Activated T-cell treated with anti-CD3 and anti-CD28 coated beads, Interleukin-2, amount 50 U/mL, for 4 hours (primary cell): Measurements from ENCODE around the gene PDCD1. TPM values are rescaled to one million over a fixed set of nuclear protein-coding genes. Genes with fewer than 3 reads are reported as not detected.
A peak's percentile ranks its signal among the peaks of the same experiment; 100 is the strongest.

Experiments
- ATAC-seq, 2 donors: fragments of 200-7000 bp; cut with Tn5 transposase; one replicate each; pipeline ENCODE4 v1.10.0; 2021
- DNase-seq: peaks from one replicate; pipeline ENCODE4 v3.0.0-alpha.2; 2020
- H3K27me3 Mint-ChIP-seq: one replicate; pipeline ENCODE4 v1.8.0; 2021; ENCODE audit warnings: low read depth, mixed read lengths
- H3K36me3 Mint-ChIP-seq: one replicate; pipeline ENCODE4 v1.8.0; 2022; ENCODE audit warnings: mixed read lengths; ENCODE audit not compliant: insufficient read depth
- H3K4me1 Mint-ChIP-seq: one replicate; pipeline ENCODE4 v1.8.0; 2021; ENCODE audit warnings: low read depth, mixed read lengths
- H3K4me3 Mint-ChIP-seq: one replicate; pipeline ENCODE4 v1.8.0; 2021; ENCODE audit warnings: mild to moderate bottlenecking, moderate library complexity, mixed read lengths
- H3K9me3 Mint-ChIP-seq: one replicate; pipeline ENCODE4 v1.8.0; 2021; ENCODE audit warnings: mixed read lengths
- total RNA-seq, 3 donors: library from RNA; stranded (reverse); gene quantifications; one replicate each; pipeline ENCODE4 v1.2.1, GENCODE V29; 2021

The PDCD1 gene
- total RNA-seq, 3 donors from 2014 or later = 60.5 to 102 (median 77.3) TPM

DNA sequence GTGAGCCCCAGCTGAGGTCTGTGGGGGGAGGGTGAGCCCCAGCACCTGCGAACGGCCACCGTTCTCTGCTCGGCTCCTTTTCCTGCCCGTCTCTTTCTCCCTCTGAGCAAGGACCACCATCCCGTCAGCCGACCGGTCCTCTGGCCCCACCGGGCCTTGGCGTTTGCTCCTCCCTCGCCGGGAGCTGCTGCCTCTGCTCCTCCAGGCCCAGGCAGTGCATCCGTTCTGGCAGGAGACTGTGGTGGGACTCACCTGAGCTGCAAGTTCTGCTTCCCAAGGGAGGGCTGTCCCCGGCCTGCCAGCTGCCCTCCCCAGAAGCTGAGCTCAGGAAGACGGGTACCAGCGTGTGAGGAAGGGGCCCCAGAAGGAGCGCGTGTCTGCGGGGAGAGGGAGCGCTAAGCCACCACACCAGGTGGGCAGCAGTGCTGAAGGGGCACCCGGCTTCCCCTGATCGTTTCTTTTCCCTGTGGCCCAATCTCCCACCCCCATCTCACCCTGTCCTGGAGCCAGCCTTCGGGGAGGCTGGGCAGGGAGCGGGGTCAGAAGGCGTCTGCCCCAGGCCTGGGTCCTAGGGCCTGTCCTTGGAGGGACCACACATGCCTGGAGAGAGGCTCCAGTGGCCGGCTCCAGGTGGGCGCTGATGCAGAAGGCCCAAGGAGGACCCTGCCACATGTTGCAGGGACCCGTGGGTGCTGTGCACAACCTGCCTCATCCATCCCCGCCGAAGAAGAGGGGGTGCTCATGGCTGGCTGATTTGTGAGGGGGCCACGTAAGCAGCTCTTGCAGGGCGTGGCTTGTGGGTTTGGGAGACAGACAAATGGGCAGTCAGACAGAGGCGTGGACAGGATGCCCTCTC is 8.3 kb upstream of the PDCD1 start:
- Mint-ChIP-seq H3K36me3 (no peaks in the 10 kb centered on the region), H3K27me3 (peaks cover 14% of the 10 kb centered on the region), H3K4me1 (peaks cover 71% of the 10 kb centered on the region), H3K4me3 (no peak overlapping the region), H3K9me3 (no peaks in the 10 kb centered on the region)
- DNase-seq = no peak
- no peak for ATAC-seq

DNA sequence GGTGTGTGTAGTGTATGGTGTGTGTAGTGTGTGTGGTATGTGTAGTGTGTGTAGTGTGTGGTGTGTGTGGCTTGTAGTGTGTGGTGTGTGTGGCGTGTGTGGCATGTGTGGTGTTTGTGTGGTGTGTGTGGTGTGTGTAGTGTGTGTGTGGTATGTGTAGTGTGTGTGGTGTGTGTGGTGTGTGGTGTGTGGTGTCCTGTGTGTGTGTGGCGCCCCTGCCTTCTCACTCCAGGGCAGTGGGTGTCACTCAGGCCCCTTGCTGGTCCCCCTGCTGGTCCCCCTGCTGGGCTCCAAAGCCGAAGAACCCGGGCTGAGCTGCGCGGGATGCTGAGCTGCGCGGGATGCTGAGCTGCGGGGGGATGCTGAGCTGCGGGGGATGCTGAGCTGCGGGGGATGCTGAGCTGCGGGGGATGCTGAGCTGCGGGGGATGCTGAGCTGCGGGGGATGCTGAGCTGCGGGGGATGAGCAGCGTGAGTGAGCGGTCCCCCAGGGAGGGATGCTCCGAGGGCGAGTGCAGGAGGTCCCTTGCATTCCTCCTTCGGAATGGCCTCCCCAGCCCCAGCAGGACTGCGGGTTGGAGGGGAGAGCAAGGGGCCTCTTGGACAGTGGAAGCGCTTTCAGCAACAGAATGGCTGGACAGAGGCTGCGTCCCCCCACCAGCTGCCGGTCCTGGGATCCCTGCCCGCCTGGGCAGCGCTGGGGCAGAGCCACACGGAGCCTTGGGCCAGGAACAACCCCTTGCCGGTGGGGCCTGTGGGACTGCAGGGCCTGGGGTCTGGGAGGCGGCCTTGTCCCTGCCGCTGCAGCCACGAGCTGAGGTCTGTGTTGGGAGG is 7.5 kb upstream of the PDCD1 start:
- H3K36me3 Mint-ChIP-seq = no peaks in the 10 kb centered on the region
- DNase-seq (no peak), ATAC-seq (no peak)
- peaks cover 77% of the 10 kb centered on the region for H3K4me1 Mint-ChIP-seq
- H3K27me3 Mint-ChIP-seq = peaks cover 14% of the 10 kb centered on the region
- no peak overlapping the region for H3K4me3 Mint-ChIP-seq
- H3K9me3 Mint-ChIP-seq = no peaks in the 10 kb centered on the region

DNA sequence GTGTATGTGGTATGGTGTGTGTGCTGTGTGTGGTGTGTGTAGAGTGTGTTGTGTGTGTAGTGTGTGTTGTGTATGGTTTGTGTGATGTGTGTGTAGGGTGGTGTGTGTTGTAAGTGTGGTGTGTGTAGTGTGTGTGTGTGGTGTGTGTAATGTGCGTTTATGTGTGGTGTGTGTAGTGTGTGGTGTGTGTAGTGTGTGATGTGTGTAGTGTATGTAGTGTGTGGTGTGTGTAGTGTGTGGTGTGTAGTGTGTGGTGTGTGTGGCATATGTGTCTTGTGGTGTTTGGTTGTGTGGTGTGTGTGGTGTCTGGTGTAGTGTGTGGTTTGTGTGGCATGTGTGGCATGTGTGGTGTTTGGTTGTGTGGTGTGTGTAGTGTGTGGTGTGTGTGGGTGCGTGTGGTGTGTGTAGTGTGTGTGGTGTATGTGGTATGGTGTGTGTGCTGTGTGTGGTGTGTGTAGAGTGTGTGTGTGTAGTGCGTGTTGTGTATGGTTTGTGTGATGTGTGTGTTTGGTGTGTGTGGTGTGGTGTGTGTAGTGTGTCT is 6.8 kb upstream of the PDCD1 start:
- H3K4me1 Mint-ChIP-seq = peaks cover 77% of the 10 kb centered on the region
- no peak overlapping the region for H3K4me3 Mint-ChIP-seq
- no peaks in the 10 kb centered on the region for H3K9me3 Mint-ChIP-seq

DNA sequence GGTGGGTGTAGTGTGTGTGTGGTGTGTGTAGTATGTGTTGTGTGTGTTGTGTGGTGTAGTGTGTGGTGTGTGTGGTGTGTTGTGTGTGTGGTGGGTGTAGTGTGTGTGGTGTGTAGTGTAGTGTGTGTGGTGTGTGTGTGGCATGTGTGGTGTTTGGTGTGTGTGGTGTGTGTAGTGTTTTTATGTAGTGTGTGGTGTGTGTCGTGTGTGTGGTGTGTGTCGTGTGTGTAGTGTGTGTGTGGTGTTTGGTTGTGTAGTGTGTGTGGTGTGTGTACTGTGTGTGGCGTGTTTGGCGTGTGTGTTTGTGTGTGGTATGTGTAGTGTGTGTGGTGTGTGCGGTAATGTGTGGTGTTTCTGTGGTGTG is 6.1 kb upstream of the PDCD1 start:
- Mint-ChIP-seq H3K4me1 (peaks cover 81% of the 10 kb centered on the region), H3K4me3 (no peak overlapping the region), H3K36me3 (no peaks in the 10 kb centered on the region), H3K9me3 (no peaks in the 10 kb centered on the region), H3K27me3 (peaks cover 14% of the 10 kb centered on the region)
- ATAC-seq (no peak), DNase-seq (no peak)

More for the DNA sequence above, 6.8 kb upstream of the PDCD1 start:
- ATAC-seq (no peak), DNase-seq (no peak)
- H3K27me3 Mint-ChIP-seq = peaks cover 14% of the 10 kb centered on the region
- H3K36me3 Mint-ChIP-seq = no peaks in the 10 kb centered on the region

DNA sequence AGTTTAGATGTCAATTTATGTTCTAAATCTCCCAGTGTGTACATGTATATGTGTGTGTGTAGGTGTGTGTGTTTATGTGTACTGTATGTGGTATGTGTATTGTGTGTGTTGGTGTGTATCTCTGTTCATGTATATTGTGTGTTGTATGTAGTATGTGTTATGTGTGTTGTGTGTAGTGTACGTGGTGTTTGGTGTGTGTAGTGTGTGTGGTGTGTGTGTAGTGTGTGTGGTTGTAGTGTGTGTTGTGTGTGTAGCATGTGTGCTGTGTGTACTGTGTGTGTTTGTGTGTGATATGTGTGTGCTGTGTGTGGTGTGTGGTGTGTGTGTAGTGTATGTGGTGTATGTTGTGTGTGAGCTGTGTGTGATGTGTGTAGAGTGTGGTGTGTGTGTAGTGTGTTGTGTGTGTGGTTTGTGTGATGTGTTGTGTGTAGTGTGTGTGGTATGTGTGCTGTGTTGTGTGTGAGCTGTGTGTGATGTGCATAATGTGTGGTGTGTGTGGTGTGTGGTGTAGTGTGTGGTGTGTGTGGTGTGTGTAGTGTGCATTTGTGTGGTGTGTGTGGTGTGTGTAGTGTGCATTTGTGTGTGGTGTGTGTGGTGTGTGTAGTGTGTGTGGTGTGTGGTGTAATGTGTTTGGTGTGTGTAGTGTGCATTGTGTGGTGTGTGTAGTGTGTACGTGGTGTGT is 5.6 kb upstream of the PDCD1 start:
- Mint-ChIP-seq H3K4me1 (peaks cover 84% of the 10 kb centered on the region), H3K4me3 (peak overlapping the region; percentile 71), H3K36me3 (no peaks in the 10 kb centered on the region), H3K9me3 (no peaks in the 10 kb centered on the region), H3K27me3 (peaks cover 14% of the 10 kb centered on the region)
- ATAC-seq (no peak), DNase-seq (no peak)

DNA sequence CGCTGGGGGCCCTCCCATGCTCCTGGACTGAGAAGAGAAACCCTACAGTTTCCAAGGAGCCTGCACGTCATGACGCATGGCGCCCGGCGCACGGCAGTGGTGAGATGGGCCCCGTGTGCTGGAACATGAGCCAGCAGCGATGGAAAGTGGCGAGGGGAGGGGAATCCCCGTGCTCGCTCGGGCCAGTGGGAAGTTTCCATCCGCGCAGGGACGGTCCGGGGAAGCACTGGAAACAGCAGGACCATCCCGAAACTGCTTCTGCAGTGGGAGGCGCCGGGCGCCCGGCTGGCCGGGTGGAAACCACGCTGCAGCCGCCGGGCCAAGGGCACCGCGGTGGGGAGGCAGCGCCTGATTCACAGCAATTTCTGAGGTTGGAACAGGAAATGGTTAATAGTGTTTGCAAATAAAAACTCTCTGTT is 4.9 kb upstream of the PDCD1 start:
- peak; percentile 52 for DNase-seq
- Mint-ChIP-seq H3K36me3 (no peaks in the 10 kb centered on the region), H3K4me3 (peak overlapping the region; percentile 71), H3K27me3 (peaks cover 14% of the 10 kb centered on the region), H3K9me3 (no peaks in the 10 kb centered on the region), H3K4me1 (peaks cover 78% of the 10 kb centered on the region)
- peak; percentile 35 to 46 for ATAC-seq

DNA sequence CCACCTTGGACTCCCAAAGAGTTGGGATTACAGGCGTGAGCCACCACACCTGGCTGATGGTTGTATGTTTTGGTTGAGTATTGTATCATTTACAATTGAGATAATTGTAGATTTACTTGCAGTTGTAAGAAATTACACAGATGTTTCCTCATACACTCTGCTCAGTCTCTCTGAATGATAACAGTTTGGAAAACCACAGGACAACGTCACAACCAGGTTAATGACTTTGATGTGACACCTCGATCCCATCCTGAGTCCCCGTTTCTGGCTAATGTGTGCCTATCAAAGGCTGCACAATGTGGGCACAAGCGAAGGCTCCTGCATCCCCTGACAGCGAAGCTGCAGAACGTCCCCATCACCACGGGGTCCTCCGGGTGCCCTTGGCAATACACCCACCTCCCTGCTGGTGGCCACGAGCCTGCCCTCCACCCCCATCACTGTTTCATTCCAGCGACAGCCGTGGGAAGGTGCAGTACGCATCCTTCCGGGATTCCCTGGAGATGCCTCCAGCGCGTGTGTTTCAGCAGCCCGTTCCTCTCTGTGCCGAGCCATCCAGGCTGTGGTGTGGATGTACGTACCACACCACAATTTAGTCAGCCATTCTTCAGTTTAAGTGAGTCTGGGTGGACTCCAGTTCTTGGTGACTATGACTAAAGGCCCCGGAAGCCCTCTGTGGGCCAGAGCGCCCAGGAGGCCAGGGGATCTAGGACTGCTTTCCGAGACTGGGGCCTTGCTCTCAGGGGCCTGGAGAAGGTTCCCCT is 4.3 kb upstream of the PDCD1 start:
- Mint-ChIP-seq H3K27me3 (peaks cover 14% of the 10 kb centered on the region), H3K4me3 (peak overlapping the region; percentile 71), H3K4me1 (peaks cover 74% of the 10 kb centered on the region), H3K9me3 (no peaks in the 10 kb centered on the region), H3K36me3 (no peaks in the 10 kb centered on the region)
- ATAC-seq (peak; percentile 4 to 26), DNase-seq (no peak)

DNA sequence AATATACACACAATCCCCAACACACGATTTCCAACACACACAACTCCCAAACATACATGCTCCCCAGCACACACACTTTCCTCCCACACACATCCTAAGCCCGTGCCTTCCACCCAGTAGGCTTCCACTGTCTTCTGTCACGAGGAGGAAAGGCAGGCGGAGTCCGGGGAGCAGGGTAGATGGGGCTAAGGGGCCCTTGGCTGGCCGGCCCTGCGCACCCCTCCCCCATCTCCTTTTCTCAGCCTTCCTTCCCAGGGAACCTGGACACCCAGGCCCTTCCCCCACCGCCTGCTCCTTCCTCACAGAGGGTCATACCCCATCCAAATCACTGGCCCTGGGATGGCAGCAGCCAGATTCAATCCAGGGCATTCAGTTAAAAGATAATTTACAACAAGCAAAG is 3.4 kb upstream of the PDCD1 start:
- H3K36me3 Mint-ChIP-seq = no peaks in the 10 kb centered on the region
- no peak overlapping the region for H3K4me3 Mint-ChIP-seq

DNA sequence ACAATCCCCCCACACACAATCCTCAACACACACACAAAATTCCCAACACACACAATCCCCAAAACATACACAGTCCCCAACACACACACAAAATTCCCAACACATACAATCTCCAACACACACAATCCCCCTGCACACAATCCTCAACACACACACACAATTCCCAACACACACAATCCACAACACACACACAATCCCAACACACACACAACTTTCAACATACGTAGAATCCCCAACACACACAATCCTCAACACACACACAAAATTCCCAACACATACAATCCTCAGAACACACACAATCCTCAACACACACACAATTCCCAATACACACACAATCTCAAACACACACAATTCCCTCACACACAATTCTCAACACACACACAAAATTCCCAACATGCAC is 2.6 kb upstream of the PDCD1 start:
- Mint-ChIP-seq H3K4me3 (peak overlapping the region; percentile 46), H3K27me3 (peaks cover 14% of the 10 kb centered on the region)

More for the DNA sequence above, 3.4 kb upstream of the PDCD1 start:
- Mint-ChIP-seq H3K4me1 (peaks cover 65% of the 10 kb centered on the region), H3K27me3 (peaks cover 14% of the 10 kb centered on the region), H3K9me3 (no peaks in the 10 kb centered on the region)
- DNase-seq (no peak), ATAC-seq (no peak)

DNA sequence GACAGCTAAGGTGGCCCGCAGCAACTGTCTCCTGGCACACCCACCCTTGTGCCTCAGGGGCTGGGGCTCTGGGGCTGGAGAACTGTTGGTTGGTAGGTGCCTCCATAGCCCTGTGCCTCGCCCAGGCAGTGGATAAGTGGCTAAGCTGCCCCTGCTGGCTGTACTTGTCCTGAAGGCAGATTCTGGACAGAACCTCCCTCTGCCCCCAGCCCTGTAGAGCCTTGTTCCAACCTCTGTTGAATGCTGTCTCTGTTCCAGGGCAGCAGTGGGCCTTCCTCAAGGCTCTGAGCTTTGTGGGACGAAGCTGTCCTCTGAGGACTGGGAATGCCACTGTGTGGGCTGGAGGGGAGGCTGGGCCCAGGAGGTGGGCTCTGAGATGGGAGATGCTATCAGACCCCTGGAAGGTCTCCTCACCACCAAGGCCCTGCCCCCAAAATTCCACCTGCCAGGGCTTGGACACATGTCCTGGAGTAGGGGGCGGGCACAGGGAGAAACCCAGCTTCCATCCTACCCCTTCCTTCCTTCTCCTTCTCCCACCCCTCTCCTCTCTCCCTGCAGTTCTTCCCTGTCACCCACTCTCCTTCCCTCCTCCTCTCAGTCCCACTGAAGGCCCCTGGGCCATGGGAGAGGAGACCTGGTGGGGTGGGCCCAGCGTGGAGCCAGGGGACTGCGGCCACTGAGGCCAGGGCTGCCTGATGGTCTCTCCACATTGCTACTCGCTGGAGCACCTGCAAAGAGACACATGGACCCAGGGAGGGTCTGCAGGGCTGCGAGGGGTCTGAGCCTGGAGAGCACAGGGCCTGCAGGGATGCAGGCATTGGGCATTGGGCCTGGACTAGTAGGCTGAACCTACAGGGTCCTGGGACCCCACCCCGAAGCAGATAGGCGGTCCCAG is 1.7 kb upstream of the PDCD1 start:
- DNase-seq (no peak), ATAC-seq (peak; percentile 25 to 29)
- Mint-ChIP-seq H3K36me3 (no peaks in the 10 kb centered on the region), H3K27me3 (peaks cover 11% of the 10 kb centered on the region), H3K9me3 (no peaks in the 10 kb centered on the region), H3K4me1 (peaks cover 66% of the 10 kb centered on the region), H3K4me3 (peak overlapping the region; percentile 87)

More for the DNA sequence above, 2.6 kb upstream of the PDCD1 start:
- ATAC-seq (no peak), DNase-seq (no peak)
- H3K36me3 Mint-ChIP-seq = no peaks in the 10 kb centered on the region
- H3K4me1 Mint-ChIP-seq = peaks cover 69% of the 10 kb centered on the region
- no peaks in the 10 kb centered on the region for H3K9me3 Mint-ChIP-seq

DNA sequence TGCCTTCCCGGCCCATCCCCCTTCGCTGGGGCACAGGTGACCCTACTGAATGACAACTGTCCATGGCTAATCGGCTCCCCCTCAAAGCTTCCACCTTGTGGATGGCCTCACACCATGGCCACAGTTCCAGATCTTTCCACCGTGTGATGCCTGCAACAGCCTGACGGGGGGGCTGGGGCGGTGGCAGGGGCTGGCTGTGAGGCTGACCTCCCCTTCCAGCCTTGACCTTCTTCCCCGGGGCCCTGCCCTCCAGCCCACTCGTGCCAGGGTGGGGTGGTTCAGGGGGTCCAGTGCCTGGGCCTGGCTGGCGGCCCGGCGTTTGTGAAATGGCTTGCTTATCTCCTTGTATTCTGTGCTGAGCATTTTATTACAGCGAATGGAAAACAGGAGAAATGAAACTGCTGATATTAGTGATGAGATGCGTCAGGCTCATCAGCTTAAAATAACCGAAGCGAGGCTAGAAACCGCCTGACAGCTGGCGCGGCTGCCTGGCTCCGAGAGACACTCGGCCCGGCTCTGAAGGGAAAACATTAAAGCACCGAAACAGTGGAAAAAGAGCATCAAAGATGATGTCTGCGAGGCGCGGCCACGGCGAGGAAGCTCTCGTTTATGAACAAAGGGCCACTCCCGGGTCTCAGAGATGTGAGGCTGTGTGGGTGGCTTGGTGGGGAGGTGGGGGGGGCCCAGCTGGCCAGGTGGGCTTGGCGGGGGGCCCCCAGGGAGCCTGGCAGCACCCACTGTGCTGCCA is 916 bp upstream of the PDCD1 start:
- H3K9me3 Mint-ChIP-seq = no peaks in the 10 kb centered on the region
- DNase-seq (peak; percentile 69), ATAC-seq (peak; percentile 53 to 57)
- H3K4me3 Mint-ChIP-seq = peak overlapping the region; percentile 87
- H3K4me1 Mint-ChIP-seq = peaks cover 57% of the 10 kb centered on the region
- no peaks in the 10 kb centered on the region for H3K36me3 Mint-ChIP-seq
- peaks cover 5% of the 10 kb centered on the region for H3K27me3 Mint-ChIP-seq

DNA sequence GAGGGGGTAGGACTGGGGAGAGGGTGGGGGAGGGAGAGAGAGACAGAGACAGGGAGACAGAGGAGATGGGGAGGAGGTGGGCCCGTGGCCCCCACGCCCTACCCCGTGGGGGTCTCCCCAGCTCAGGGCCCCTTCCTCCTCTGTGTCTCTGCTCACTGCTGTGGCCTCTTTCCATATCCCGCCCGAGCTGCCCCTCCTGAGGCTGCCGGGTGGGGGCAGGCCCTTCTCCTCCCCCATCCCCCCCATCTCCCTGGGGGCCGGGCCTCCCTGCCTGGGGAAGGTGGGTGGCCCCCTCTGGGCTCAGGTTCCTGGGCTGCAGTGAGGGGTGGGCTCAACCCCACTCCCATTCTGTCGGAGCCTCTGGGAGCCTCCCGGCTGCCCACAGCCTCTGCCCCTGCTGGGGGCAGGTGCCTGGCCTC is 332 bp upstream of the PDCD1 start:
- Mint-ChIP-seq H3K4me3 (peak overlapping the region; percentile 87), H3K9me3 (no peaks in the 10 kb centered on the region), H3K27me3 (peaks cover 2% of the 10 kb centered on the region), H3K36me3 (no peaks in the 10 kb centered on the region), H3K4me1 (peaks cover 51% of the 10 kb centered on the region)
- DNase-seq (no peak), ATAC-seq (peak; percentile 11 to 13)
